DND-41 (cell line): ENCODE results near the gene OPCML.

Experiments used
- ATAC-seq: fragments of 200-7000 bp; cut with Tn5 transposase; 3 replicates; pipeline ENCODE4 v1.9.1; 2021; ENCODE audit warnings: low read depth; ENCODE audit not compliant: insufficient read depth
- DNase-seq: peaks from one replicate; pipeline ENCODE4 v3.0.0-alpha.2; 2020
- H2AFZ ChIP-seq: 2 replicates; pipeline ENCODE4 v1.6.0; 2012; ENCODE audit warnings: low read depth, low read length
- H3K27ac ChIP-seq: 2 replicates; pipeline ENCODE4 v1.5.1; 2012; ENCODE audit warnings: low read length, inconsistent platforms
- H3K27me3 ChIP-seq: fragments of 200-600 bp; sonication (generic); 2 replicates; pipeline ENCODE4 v1.6.0; 2012; ENCODE audit warnings: low read length, mild to moderate bottlenecking, inconsistent platforms; ENCODE audit not compliant: insufficient read depth, poor library complexity
- H3K36me3 ChIP-seq: 2 replicates; pipeline ENCODE4 v1.5.1; 2012; ENCODE audit warnings: low read length, inconsistent platforms; ENCODE audit not compliant: insufficient read depth
- H3K4me1 ChIP-seq: 2 replicates; pipeline ENCODE4 v1.5.1; 2012; ENCODE audit warnings: mild to moderate bottlenecking, low read length; ENCODE audit not compliant: insufficient read depth
- H3K4me2 ChIP-seq: 2 replicates; pipeline ENCODE4 v1.6.0; 2012; ENCODE audit warnings: mild to moderate bottlenecking, moderate library complexity, low read length, inconsistent platforms; ENCODE audit not compliant: insufficient read depth
- H3K4me3 ChIP-seq, 2 experiments: fragments of 200-600 bp in 1 of 2; shearing (Covaris generic) in 1 of 2; 2 replicates each; pipeline ENCODE4 v1.5.1; 2012 to 2016; ENCODE audit warnings: inconsistent platforms in 2 of 2, low read length in 2 of 2, mild to moderate bottlenecking in 2 of 2, low read depth in 1 of 2, moderate library complexity in 1 of 2
- H3K79me2 ChIP-seq: 2 replicates; pipeline ENCODE4 v1.6.0; 2012; ENCODE audit warnings: low read length, inconsistent platforms; ENCODE audit not compliant: insufficient read depth
- H3K9ac ChIP-seq: 2 replicates; pipeline ENCODE4 v1.6.0; 2012; ENCODE audit warnings: low read depth, mild to moderate bottlenecking, inconsistent platforms, low read length, moderate library complexity
- H3K9me3 ChIP-seq: 2 replicates; pipeline ENCODE4 v1.5.1; 2012; ENCODE audit warnings: low read length, moderate library complexity, mild to moderate bottlenecking, inconsistent platforms; ENCODE audit not compliant: insufficient read depth, severe bottlenecking
- H4K20me1 ChIP-seq: 2 replicates; pipeline ENCODE4 v1.6.0; 2012; ENCODE audit warnings: low read length; ENCODE audit not compliant: insufficient read depth
- EZH2 ChIP-seq: IDR thresholded peaks from 3 replicates; pipeline ENCODE4 v1.6.1; 2012; ENCODE audit warnings: borderline replicate concordance, low read depth, mild to moderate bottlenecking, moderate library complexity, low read length, inconsistent platforms; ENCODE audit not compliant: severe bottlenecking
- TF ChIP-seq, protein P1 (sequence below): IDR thresholded peaks from 2 replicates; pipeline ENCODE4 v1.5.1; 2012; ENCODE audit warnings: borderline replicate concordance, low read length, moderate library complexity, mild to moderate bottlenecking; ENCODE audit not compliant: poor library complexity, severe bottlenecking; ENCODE audit errors: extremely low read depth

OPCML gene

GRCh38 chr11:132844956-132845696 lies 687.2 kb downstream of the OPCML start:
- DNase-seq = no peak

DNA sequence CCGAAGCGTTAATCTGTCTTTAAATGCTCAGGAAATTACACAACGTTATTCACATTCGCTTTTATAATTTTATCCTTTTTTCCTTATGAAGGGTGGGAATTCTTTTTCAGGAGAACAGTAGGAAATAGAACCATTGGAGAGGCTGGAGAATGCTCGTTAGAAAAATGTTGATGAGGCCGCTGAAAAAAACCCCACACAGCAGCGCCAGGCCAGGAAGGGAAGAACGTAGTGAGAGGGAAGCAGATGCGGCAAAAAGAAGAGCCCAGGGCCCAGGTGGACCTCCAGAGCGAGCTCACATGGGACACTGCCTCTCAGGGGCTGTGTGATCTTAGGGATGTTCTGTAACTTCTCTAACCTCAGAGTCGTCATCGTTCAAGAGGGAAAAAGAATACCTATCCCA lies 691.6 kb downstream of the OPCML start:
- Histone ChIP-seq H3K79me2 (no peaks in the 10 kb centered on the region), H2AFZ (no peak overlapping the region), H3K4me1 (no peaks in the 10 kb centered on the region), H3K9ac (no peak overlapping the region), H3K4me2 (no peak overlapping the region), H4K20me1 (no peaks in the 10 kb centered on the region), H3K27me3 (peaks cover 3% of the 10 kb centered on the region), H3K27ac (no peak overlapping the region), H3K4me3 (no peak overlapping the region), H3K9me3 (no peaks in the 10 kb centered on the region), H3K36me3 (no peaks in the 10 kb centered on the region)
- ATAC-seq (no peak), DNase-seq (no peak)
- no peak for TF ChIP-seq EZH2
- TF ChIP-seq, protein P1, sequence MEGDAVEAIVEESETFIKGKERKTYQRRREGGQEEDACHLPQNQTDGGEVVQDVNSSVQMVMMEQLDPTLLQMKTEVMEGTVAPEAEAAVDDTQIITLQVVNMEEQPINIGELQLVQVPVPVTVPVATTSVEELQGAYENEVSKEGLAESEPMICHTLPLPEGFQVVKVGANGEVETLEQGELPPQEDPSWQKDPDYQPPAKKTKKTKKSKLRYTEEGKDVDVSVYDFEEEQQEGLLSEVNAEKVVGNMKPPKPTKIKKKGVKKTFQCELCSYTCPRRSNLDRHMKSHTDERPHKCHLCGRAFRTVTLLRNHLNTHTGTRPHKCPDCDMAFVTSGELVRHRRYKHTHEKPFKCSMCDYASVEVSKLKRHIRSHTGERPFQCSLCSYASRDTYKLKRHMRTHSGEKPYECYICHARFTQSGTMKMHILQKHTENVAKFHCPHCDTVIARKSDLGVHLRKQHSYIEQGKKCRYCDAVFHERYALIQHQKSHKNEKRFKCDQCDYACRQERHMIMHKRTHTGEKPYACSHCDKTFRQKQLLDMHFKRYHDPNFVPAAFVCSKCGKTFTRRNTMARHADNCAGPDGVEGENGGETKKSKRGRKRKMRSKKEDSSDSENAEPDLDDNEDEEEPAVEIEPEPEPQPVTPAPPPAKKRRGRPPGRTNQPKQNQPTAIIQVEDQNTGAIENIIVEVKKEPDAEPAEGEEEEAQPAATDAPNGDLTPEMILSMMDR = no peak

More at GRCh38 chr11:132844956-132845696, 687.2 kb downstream of the OPCML start:
- H3K36me3 ChIP-seq = no peaks in the 10 kb centered on the region
- H4K20me1 ChIP-seq = no peaks in the 10 kb centered on the region
- no peak for ATAC-seq
- H2AFZ ChIP-seq = no peak overlapping the region
- H3K9ac ChIP-seq = no peak overlapping the region
- H3K4me3 ChIP-seq = no peak overlapping the region
- no peak for TF ChIP-seq EZH2
- TF ChIP-seq, protein P1 = no peak
- no peak overlapping the region for H3K27ac ChIP-seq
- H3K79me2 ChIP-seq = no peaks in the 10 kb centered on the region
- no peaks in the 10 kb centered on the region for H3K9me3 ChIP-seq
- no peaks in the 10 kb centered on the region for H3K4me1 ChIP-seq
- no peak overlapping the region for H3K4me2 ChIP-seq
- H3K27me3 ChIP-seq = peaks cover 3% of the 10 kb centered on the region

- TF ChIP-seq, protein P1 = no peak
- no peak for TF ChIP-seq EZH2
- Histone ChIP-seq H2AFZ (no peak overlapping the region), H3K4me3 (no peak overlapping the region), H3K36me3 (no peaks in the 10 kb centered on the region), H3K4me2 (no peak overlapping the region), H3K9ac (no peak overlapping the region), H3K27me3 (peaks cover 3% of the 10 kb centered on the region), H3K79me2 (no peaks in the 10 kb centered on the region), H3K9me3 (no peaks in the 10 kb centered on the region), H3K27ac (no peak overlapping the region), H3K4me1 (no peaks in the 10 kb centered on the region), H4K20me1 (no peaks in the 10 kb centered on the region)
- DNase-seq (no peak), ATAC-seq (no peak)
These were observed 692.1 kb downstream of the OPCML start for GRCh38 chr11:132840191-132840590.
